Activated CD4-positive, alpha-beta memory T cell treated with anti-CD3 and anti-CD28 coated beads for 36 hours (primary cell): Measurements from ENCODE around the gene TMEM130. TPM values are rescaled to one million over a fixed set of nuclear protein-coding genes. Genes with fewer than 3 reads are reported as not detected.

Source experiments
- CTCF ChIA-PET: fragments of 350-600 bp; sonication (Branson Sonifier 250); formaldehyde crosslinking; loops from one replicate; lab custom pipeline; 2021; ENCODE audit warnings: antibody characterized with exemption, inconsistent platforms; lab: Charles Lee
- POLR2A ChIA-PET: fragments of 350-600 bp; sonication (Branson Sonifier 250); formaldehyde crosslinking; loops from one replicate; lab custom pipeline; 2021; ENCODE audit warnings: antibody characterized with exemption; lab: Charles Lee
- DNase-seq: peaks from one replicate; pipeline ENCODE4 v3.0.0-alpha.2; 2020
- H3K27ac Mint-ChIP-seq: one replicate; pipeline ENCODE4 v1.8.0; 2021; ENCODE audit warnings: mixed read lengths
- H3K27me3 Mint-ChIP-seq: one replicate; pipeline ENCODE4 v1.8.0; 2021; ENCODE audit warnings: mixed read lengths
- H3K36me3 Mint-ChIP-seq: one replicate; pipeline ENCODE4 v1.8.0; 2021; ENCODE audit warnings: mixed read lengths
- H3K4me1 Mint-ChIP-seq: one replicate; pipeline ENCODE4 v1.8.0; 2021; ENCODE audit warnings: low read depth, mixed read lengths
- H3K4me3 Mint-ChIP-seq: one replicate; pipeline ENCODE4 v1.8.0; 2021; ENCODE audit warnings: mild to moderate bottlenecking, mixed read lengths
- H3K9me3 Mint-ChIP-seq: one replicate; pipeline ENCODE4 v1.8.0; 2021; ENCODE audit warnings: mixed read lengths
- intact Hi-C: fragments of 100-400 bp; cut with micrococcal nuclease; formaldehyde crosslinking; loops from one replicate; pipeline ENCODE4 v1.15.1; 2023
- total RNA-seq, 2 experiments: library from RNA; stranded (reverse); gene quantifications; one replicate each; pipeline ENCODE4 v1.2.3, GENCODE V29; 2021

Gene TMEM130
- total RNA-seq, 2 experiments from 2014 or later: not detected

- H3K4me1 Mint-ChIP-seq: peaks cover 6% of the 10 kb centered on the region
- no peaks in the 10 kb centered on the region for H3K27me3 Mint-ChIP-seq
- no peak for DNase-seq
- H3K4me3 Mint-ChIP-seq: no peak overlapping the region
- H3K9me3 Mint-ChIP-seq: no peaks in the 10 kb centered on the region
- no peak overlapping the region for H3K27ac Mint-ChIP-seq
- intact Hi-C loops: no loop called here
- ChIA-PET POLR2A (no interaction called here), CTCF (interaction anchor here (3.3 kb wide), 1 partner anchor 13 kb away, joined by 14 read pairs; the partner anchor contains the start of gene TRRAP)
- H3K36me3 Mint-ChIP-seq: peaks cover 49% of the 10 kb centered on the region
Observed at GRCh38 chr7:98892609-98893008, 22.8 kb upstream of the TMEM130 start.

- Mint-ChIP-seq H3K9me3 (no peaks in the 10 kb centered on the region), H3K4me3 (no peak overlapping the region), H3K27ac (no peak overlapping the region), H3K27me3 (no peaks in the 10 kb centered on the region), H3K4me1 (peaks cover 24% of the 10 kb centered on the region), H3K36me3 (peaks cover 34% of the 10 kb centered on the region)
- ChIA-PET POLR2A (interaction anchor here (0.8 kb wide), 1 partner anchor 9 kb away, joined by 3 read pairs; the partner anchor contains the start of gene TRRAP), CTCF (interaction anchor here (0.6 kb wide), 1 partner anchor 10 kb away, joined by 3 read pairs; no protein-coding TSS in a partner anchor)
- no peak for DNase-seq
- intact Hi-C loops: no loop called here
Observed at GRCh38 chr7:98887038-98887437, 17.2 kb upstream of the TMEM130 start.

GRCh38 chr7:98884416-98884815 lies 14.6 kb upstream of the TMEM130 start:
- Mint-ChIP-seq H3K9me3 (no peaks in the 10 kb centered on the region), H3K27ac (no peak overlapping the region)
- CTCF ChIA-PET: no interaction called here

GRCh38 chr7:98881561-98882315 lies 11.9 kb upstream of the TMEM130 start:
- peaks cover 36% of the 10 kb centered on the region for H3K36me3 Mint-ChIP-seq
- peak overlapping the region; percentile 93 for H3K4me3 Mint-ChIP-seq
- peak; percentile 54 for DNase-seq
- intact Hi-C loops: loop anchor here (2.0 kb wide), 1 partner anchor 221 kb away; no protein-coding TSS in a partner anchor
- H3K27me3 Mint-ChIP-seq: no peaks in the 10 kb centered on the region
- POLR2A ChIA-PET: interaction anchor here (1.1 kb wide), 1 partner anchor 49 kb away, joined by 5 read pairs; no protein-coding TSS in a partner anchor
- H3K9me3 Mint-ChIP-seq: no peaks in the 10 kb centered on the region
- peak overlapping the region; percentile 96 for H3K27ac Mint-ChIP-seq
- CTCF ChIA-PET: no interaction called here
- peaks cover 41% of the 10 kb centered on the region for H3K4me1 Mint-ChIP-seq

More at GRCh38 chr7:98884416-98884815, 14.6 kb upstream of the TMEM130 start:
- Mint-ChIP-seq H3K4me1 (peaks cover 48% of the 10 kb centered on the region), H3K36me3 (peaks cover 40% of the 10 kb centered on the region), H3K4me3 (no peak overlapping the region), H3K27me3 (no peaks in the 10 kb centered on the region)
- intact Hi-C loops: no loop called here
- POLR2A ChIA-PET: no interaction called here
- DNase-seq: no peak

- H3K27ac Mint-ChIP-seq: peak overlapping the region; percentile 96
- H3K4me1 Mint-ChIP-seq: peaks cover 38% of the 10 kb centered on the region
- intact Hi-C loops: no loop called here
- no peaks in the 10 kb centered on the region for H3K27me3 Mint-ChIP-seq
- peak overlapping the region; percentile 93 for H3K4me3 Mint-ChIP-seq
- peaks cover 31% of the 10 kb centered on the region for H3K36me3 Mint-ChIP-seq
- ChIA-PET POLR2A (interaction anchor here (1.0 to 1.3 kb wide), 2 partner anchors 15 to 50 kb away, joined by 3 read pairs; no protein-coding TSS in a partner anchor), CTCF (interaction anchor here (1.0 to 2.1 kb wide), 2 partner anchors 10 to 39 kb away, joined by 3 to 14 read pairs; no protein-coding TSS in a partner anchor)
- no peak for DNase-seq
- H3K9me3 Mint-ChIP-seq: no peaks in the 10 kb centered on the region
Observed at GRCh38 chr7:98880485-98880884, 10.7 kb upstream of the TMEM130 start.

GRCh38 chr7:98879979-98880315 lies 10.1 kb upstream of the TMEM130 start:
- Mint-ChIP-seq H3K27ac (peak overlapping the region; percentile 96), H3K36me3 (peaks cover 31% of the 10 kb centered on the region), H3K27me3 (no peaks in the 10 kb centered on the region), H3K9me3 (no peaks in the 10 kb centered on the region), H3K4me1 (peaks cover 38% of the 10 kb centered on the region), H3K4me3 (peak overlapping the region; percentile 93)
- POLR2A ChIA-PET: interaction anchor here (1.0 to 1.3 kb wide), 3 partner anchors 9 to 51 kb away, joined by 3 read pairs; no protein-coding TSS in a partner anchor
- intact Hi-C loops: loop anchor here (1.0 to 2.0 kb wide), 5 partner anchors 51 to 599 kb away; partner anchors contain the start of genes ARPC1B and BRI3
- CTCF ChIA-PET: interaction anchor here (1.0 to 2.1 kb wide), 2 partner anchors 11 to 38 kb away, joined by 3 to 14 read pairs; no protein-coding TSS in a partner anchor
- DNase-seq: no peak

GRCh38 chr7:98879198-98879978 lies 9.6 kb upstream of the TMEM130 start:
- Mint-ChIP-seq H3K4me3 (peak overlapping the region; percentile 93), H3K4me1 (peaks cover 38% of the 10 kb centered on the region), H3K27ac (peak overlapping the region; percentile 96), H3K27me3 (no peaks in the 10 kb centered on the region), H3K36me3 (peaks cover 31% of the 10 kb centered on the region), H3K9me3 (no peaks in the 10 kb centered on the region)
- DNase-seq: peak; percentile 80
- ChIA-PET POLR2A (interaction anchor here (0.5 to 1.5 kb wide), 6 partner anchors 8 to 451 kb away, joined by 3 to 8 read pairs (median 3); no protein-coding TSS in a partner anchor), CTCF (interaction anchor here (1.0 to 2.1 kb wide), 3 partner anchors 12 to 599 kb away, joined by 3 to 14 read pairs (median 4); no protein-coding TSS in a partner anchor)
- intact Hi-C loops: loop anchor here (1.0 to 2.0 kb wide), 5 partner anchors 52 to 599 kb away; partner anchors contain the start of genes ARPC1B and BRI3

GRCh38 chr7:98878365-98879197 lies 8.8 kb upstream of the TMEM130 start, which contains the start of gene TRRAP:
Gene TRRAP (plus strand): TSS chr7:98878532. CDS start chr7:98881151, 2,619 bp downstream.
- peak; percentile 83 for DNase-seq
- intact Hi-C loops: loop anchor here (1.0 to 2.0 kb wide), 5 partner anchors 53 to 598 kb away; partner anchors contain the start of genes ARPC1B and BRI3
- Mint-ChIP-seq H3K36me3 (peaks cover 26% of the 10 kb centered on the region), H3K4me3 (peak within 1 kb of the TSS; percentile 93), H3K9me3 (no peaks in the 10 kb centered on the region), H3K4me1 (peaks cover 34% of the 10 kb centered on the region), H3K27me3 (no peaks in the 10 kb centered on the region), H3K27ac (peak within 1 kb of the TSS; percentile 96)
- ChIA-PET CTCF (interaction anchor here (0.7 to 2.1 kb wide), 4 partner anchors 12 to 598 kb away, joined by 3 to 14 read pairs (median 4); no protein-coding TSS in a partner anchor), POLR2A (interaction anchor here (0.6 to 1.5 kb wide), 3 partner anchors 9 to 452 kb away, joined by 3 to 8 read pairs (median 3); no protein-coding TSS in a partner anchor)

GRCh38 chr7:98877692-98878364 lies 8.0 kb upstream of the TMEM130 start:
- Mint-ChIP-seq H3K27ac (peak overlapping the region; percentile 13), H3K36me3 (peaks cover 24% of the 10 kb centered on the region), H3K9me3 (no peaks in the 10 kb centered on the region), H3K27me3 (no peaks in the 10 kb centered on the region), H3K4me3 (peak overlapping the region; percentile 54), H3K4me1 (peaks cover 32% of the 10 kb centered on the region)
- ChIA-PET CTCF (interaction anchor here (1.6 kb wide), 1 partner anchor 37 kb away, joined by 3 read pairs; no protein-coding TSS in a partner anchor), POLR2A (interaction anchor here (0.7 to 1.5 kb wide), 2 partner anchors 9 to 25 kb away, joined by 3 read pairs; no protein-coding TSS in a partner anchor)
- DNase-seq: no peak
- intact Hi-C loops: loop anchor here (2.0 kb wide), 4 partner anchors 265 to 597 kb away; partner anchors contain the start of genes ARPC1B and BRI3

- POLR2A ChIA-PET: interaction anchor here (0.6 kb wide), 1 partner anchor 453 kb away, joined by 3 read pairs; no protein-coding TSS in a partner anchor
- intact Hi-C loops: no loop called here
- CTCF ChIA-PET: interaction anchor here (0.6 to 1.6 kb wide), 2 partner anchors 10 to 36 kb away, joined by 3 read pairs; no protein-coding TSS in a partner anchor
Observed at GRCh38 chr7:98877146-98877545, 7.3 kb upstream of the TMEM130 start.

More at GRCh38 chr7:98877146-98877545, 7.3 kb upstream of the TMEM130 start:
- Mint-ChIP-seq H3K4me3 (peak overlapping the region; percentile 54), H3K9me3 (no peaks in the 10 kb centered on the region), H3K27me3 (no peaks in the 10 kb centered on the region), H3K4me1 (peaks cover 25% of the 10 kb centered on the region), H3K27ac (no peak overlapping the region), H3K36me3 (peaks cover 17% of the 10 kb centered on the region)
- no peak for DNase-seq
